ENCODE data around the gene C19orf33. TPM values are rescaled to one million over a fixed set of nuclear protein-coding genes. Genes with fewer than 3 reads are reported as not detected.
A peak's percentile ranks its signal among the peaks of the same experiment; 100 is the strongest.

The C19orf33 gene
- total and polyA plus RNA-seq, 9 of the 15 experiments (the other 6 are each of a cell fraction or from before 2014, with no cell fraction given), result 3.2 TPM; not detected in 8

DNA sequence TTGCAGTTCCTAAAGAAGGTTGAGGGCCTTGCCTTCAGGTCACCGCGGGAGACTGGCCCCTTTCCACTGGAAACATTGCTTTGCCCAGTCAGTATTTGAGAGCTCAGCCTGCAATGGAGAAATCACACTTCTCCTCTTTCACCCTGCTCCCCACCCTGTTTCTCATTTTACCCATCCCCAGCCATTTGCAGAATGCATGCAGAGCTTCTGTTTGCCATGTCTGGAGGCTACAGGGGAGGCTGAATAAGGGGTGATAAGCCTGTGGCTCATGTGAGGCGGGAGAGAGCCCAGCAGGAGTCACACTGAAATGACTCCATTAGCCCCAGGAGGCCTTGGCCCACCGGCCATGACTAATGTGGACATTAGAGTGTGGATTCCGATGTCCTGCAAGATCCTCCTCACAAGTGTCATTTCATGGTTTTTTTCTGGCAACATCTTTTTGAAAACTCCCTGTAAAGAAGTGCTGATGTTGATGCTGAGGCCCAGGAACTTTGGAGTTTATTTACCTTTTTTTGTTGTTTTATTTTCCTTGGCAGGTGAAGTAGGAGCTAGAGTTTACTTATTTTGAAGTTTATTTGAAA is 33.4 kb upstream of the C19orf33 start (continued):
- TF ChIP-seq, protein P1, sequence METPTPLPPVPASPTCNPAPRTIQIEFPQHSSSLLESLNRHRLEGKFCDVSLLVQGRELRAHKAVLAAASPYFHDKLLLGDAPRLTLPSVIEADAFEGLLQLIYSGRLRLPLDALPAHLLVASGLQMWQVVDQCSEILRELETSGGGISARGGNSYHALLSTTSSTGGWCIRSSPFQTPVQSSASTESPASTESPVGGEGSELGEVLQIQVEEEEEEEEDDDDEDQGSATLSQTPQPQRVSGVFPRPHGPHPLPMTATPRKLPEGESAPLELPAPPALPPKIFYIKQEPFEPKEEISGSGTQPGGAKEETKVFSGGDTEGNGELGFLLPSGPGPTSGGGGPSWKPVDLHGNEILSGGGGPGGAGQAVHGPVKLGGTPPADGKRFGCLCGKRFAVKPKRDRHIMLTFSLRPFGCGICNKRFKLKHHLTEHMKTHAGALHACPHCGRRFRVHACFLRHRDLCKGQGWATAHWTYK (CRISPR knock-in tag; IDR thresholded peaks at IDR 0.05), result 0 out of 2 replicates have a peak, but pooled peaks have one; percentile 27
- TF ChIP-seq ZKSCAN1 (IDR thresholded peaks at IDR 0.05; ENCODE audit: low read depth, low read length) (peak; percentile 10; the same call in 1 of the 2 replicates), ZNF165 (CRISPR knock-in tag; IDR thresholded peaks at IDR 0.05; ENCODE audit: borderline replicate concordance) (no peak), GATAD2A (IDR thresholded peaks at IDR 0.05) (peak; percentile 91; the same call in 1 of the 2 replicates), HLTF (IDR thresholded peaks at IDR 0.05) (0 out of 2 replicates have a peak, but pooled peaks have one; percentile 3), BRD9 (IDR thresholded peaks at IDR 0.05; ENCODE audit: low read depth, partially characterized antibody) (no peak), SMAD4 (CRISPR knock-in tag; conservative IDR thresholded peaks at IDR 0.05) (peak; percentile 34; the same call in 1 of the 2 replicates), ZNF57 (CRISPR knock-in tag; IDR thresholded peaks at IDR 0.05) (no peak), ZFX (CRISPR knock-in tag; IDR thresholded peaks at IDR 0.05) (peak; percentile 47), RB1 (IDR thresholded peaks at IDR 0.05; ENCODE audit: low read depth) (0 out of 2 replicates have a peak, but pooled peaks have one; percentile 35), EHMT2 (IDR thresholded peaks at IDR 0.05) (0 out of 2 replicates have a peak, but pooled peaks have one; percentile 52), HDAC1 (IDR thresholded peaks at IDR 0.05) (peak in 1 of 2 experiments; percentile 28; a peak in 2 of 4 replicates), ZNF23 (CRISPR knock-in tag; IDR thresholded peaks at IDR 0.05) (no peak), NR4A1 (CRISPR knock-in tag; IDR thresholded peaks at IDR 0.05) (no peak), NR4A1 (tag; IDR thresholded peaks at IDR 0.05) (peak; percentile 62; the same call in 1 of the 2 replicates), TAF1 (IDR thresholded peaks at IDR 0.05; ENCODE audit: control insufficient read depth, extremely low read depth, insufficient read depth, low read length, severe bottlenecking) (peak; percentile 44), KDM5B (IDR thresholded peaks at IDR 0.05; ENCODE audit: insufficient replicate concordance, low read depth, low read length) (peak; percentile 43), L3MBTL2 (IDR thresholded peaks at IDR 0.05) (peak; percentile 52; the same call in 1 of the 2 replicates), RNF2 (IDR thresholded peaks at IDR 0.05) (peak; percentile 54; the same call in 1 of the 2 replicates)
- TF ChIP-seq, protein P2, sequence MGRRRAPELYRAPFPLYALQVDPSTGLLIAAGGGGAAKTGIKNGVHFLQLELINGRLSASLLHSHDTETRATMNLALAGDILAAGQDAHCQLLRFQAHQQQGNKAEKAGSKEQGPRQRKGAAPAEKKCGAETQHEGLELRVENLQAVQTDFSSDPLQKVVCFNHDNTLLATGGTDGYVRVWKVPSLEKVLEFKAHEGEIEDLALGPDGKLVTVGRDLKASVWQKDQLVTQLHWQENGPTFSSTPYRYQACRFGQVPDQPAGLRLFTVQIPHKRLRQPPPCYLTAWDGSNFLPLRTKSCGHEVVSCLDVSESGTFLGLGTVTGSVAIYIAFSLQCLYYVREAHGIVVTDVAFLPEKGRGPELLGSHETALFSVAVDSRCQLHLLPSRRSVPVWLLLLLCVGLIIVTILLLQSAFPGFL (CRISPR knock-in tag; IDR thresholded peaks at IDR 0.05), result 0 out of 2 replicates have a peak, but pooled peaks have one; percentile 72
- TF ChIP-seq, protein P3, sequence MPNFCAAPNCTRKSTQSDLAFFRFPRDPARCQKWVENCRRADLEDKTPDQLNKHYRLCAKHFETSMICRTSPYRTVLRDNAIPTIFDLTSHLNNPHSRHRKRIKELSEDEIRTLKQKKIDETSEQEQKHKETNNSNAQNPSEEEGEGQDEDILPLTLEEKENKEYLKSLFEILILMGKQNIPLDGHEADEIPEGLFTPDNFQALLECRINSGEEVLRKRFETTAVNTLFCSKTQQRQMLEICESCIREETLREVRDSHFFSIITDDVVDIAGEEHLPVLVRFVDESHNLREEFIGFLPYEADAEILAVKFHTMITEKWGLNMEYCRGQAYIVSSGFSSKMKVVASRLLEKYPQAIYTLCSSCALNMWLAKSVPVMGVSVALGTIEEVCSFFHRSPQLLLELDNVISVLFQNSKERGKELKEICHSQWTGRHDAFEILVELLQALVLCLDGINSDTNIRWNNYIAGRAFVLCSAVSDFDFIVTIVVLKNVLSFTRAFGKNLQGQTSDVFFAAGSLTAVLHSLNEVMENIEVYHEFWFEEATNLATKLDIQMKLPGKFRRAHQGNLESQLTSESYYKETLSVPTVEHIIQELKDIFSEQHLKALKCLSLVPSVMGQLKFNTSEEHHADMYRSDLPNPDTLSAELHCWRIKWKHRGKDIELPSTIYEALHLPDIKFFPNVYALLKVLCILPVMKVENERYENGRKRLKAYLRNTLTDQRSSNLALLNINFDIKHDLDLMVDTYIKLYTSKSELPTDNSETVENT (CRISPR knock-in tag; IDR thresholded peaks at IDR 0.05), result 0 out of 2 replicates have a peak, but pooled peaks have one; percentile 33
- TF ChIP-seq, protein P4, sequence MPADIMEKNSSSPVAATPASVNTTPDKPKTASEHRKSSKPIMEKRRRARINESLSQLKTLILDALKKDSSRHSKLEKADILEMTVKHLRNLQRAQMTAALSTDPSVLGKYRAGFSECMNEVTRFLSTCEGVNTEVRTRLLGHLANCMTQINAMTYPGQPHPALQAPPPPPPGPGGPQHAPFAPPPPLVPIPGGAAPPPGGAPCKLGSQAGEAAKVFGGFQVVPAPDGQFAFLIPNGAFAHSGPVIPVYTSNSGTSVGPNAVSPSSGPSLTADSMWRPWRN (IDR thresholded peaks at IDR 0.05; ENCODE audit: low read depth), result no peak
- TF ChIP-seq, protein P5, sequence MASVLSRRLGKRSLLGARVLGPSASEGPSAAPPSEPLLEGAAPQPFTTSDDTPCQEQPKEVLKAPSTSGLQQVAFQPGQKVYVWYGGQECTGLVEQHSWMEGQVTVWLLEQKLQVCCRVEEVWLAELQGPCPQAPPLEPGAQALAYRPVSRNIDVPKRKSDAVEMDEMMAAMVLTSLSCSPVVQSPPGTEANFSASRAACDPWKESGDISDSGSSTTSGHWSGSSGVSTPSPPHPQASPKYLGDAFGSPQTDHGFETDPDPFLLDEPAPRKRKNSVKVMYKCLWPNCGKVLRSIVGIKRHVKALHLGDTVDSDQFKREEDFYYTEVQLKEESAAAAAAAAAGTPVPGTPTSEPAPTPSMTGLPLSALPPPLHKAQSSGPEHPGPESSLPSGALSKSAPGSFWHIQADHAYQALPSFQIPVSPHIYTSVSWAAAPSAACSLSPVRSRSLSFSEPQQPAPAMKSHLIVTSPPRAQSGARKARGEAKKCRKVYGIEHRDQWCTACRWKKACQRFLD (CRISPR knock-in tag; IDR thresholded peaks at IDR 0.05), result peak; percentile 6; the same call in 1 of the 2 replicates

All from K562 (cell line).